ENCODE results near the gene SIRT1. TPM values are rescaled to one million over a fixed set of nuclear protein-coding genes. Genes with fewer than 3 reads are reported as not detected.

Gene SIRT1
- total RNA-seq, 2 experiments from 2014 or later = 18.0 to 35.8 TPM

DNA sequence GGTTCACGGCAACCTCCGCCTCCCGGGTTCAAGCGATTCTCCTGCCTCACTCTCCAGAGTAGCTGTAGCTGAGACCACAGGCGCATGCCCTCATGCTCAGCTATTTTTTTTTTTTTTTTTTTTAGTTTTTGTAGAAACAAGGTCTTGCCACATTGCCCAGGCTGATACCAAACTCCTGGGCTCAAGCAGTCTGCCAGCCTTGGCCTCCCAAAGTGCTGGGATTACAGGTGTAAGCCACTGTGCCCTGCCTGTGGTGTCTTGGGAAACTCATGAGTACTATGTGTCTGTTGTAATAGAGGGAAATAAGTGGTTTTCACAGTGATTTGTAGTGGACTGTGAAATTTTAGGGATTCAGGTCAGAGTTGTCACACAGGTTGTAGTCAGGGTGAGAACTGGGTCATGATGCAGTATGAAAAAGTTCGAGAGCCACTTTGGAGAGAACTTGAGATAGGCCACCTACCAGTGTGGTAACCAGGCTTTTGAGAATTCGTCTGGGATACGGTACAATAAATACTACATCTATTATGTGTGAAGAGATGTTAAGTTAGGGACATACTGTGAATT lies 30.4 kb downstream of the SIRT1 start:
- peaks cover 96% of the 10 kb centered on the region for H3K36me3 ChIP-seq (ENCODE audit: insufficient read depth, low read length)
- ChIA-PET CTCF (ENCODE audit: unreplicated experiment) (no interaction called here), POLR2A (interaction anchor here (1.0 kb wide), 1 partner anchor 12 kb away, joined by 3 read pairs; no protein-coding TSS in a partner anchor)
- H3K4me1 ChIP-seq (ENCODE audit: insufficient read depth, low read length, poor library complexity, severe bottlenecking) = peaks cover 5% of the 10 kb centered on the region
- BruUV-seq (replicated peaks) = no TSS peak
- H3K4me2 ChIP-seq (ENCODE audit: low read length) = no peak overlapping the region
- TF ChIP-seq, protein P1, sequence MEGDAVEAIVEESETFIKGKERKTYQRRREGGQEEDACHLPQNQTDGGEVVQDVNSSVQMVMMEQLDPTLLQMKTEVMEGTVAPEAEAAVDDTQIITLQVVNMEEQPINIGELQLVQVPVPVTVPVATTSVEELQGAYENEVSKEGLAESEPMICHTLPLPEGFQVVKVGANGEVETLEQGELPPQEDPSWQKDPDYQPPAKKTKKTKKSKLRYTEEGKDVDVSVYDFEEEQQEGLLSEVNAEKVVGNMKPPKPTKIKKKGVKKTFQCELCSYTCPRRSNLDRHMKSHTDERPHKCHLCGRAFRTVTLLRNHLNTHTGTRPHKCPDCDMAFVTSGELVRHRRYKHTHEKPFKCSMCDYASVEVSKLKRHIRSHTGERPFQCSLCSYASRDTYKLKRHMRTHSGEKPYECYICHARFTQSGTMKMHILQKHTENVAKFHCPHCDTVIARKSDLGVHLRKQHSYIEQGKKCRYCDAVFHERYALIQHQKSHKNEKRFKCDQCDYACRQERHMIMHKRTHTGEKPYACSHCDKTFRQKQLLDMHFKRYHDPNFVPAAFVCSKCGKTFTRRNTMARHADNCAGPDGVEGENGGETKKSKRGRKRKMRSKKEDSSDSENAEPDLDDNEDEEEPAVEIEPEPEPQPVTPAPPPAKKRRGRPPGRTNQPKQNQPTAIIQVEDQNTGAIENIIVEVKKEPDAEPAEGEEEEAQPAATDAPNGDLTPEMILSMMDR (conservative IDR thresholded peaks at IDR 0.05; ENCODE audit: low read length) = no peak
- H3K9me3 ChIP-seq (ENCODE audit: low read length) = no peaks in the 10 kb centered on the region
- no peaks in the 10 kb centered on the region for H3K79me2 ChIP-seq (ENCODE audit: insufficient read depth, low read depth, low read length)
- no peak overlapping the region for H3K4me3 ChIP-seq (ENCODE audit: low read depth, low read length, poor library complexity, severe bottlenecking)
- intact Hi-C loops (cut with micrococcal nuclease; ENCODE audit: unreplicated experiment) = no loop called here
- H4K20me1 ChIP-seq (ENCODE audit: insufficient read depth, low read length) = no peaks in the 10 kb centered on the region
- H3K27ac ChIP-seq (ENCODE audit: low read depth, low read length, poor library complexity, severe bottlenecking) = no peak overlapping the region
- no peak overlapping the region for H2AFZ ChIP-seq (ENCODE audit: low read length)
- no peak for DNase-seq (ENCODE audit: low spot score)
- H3K9me2 ChIP-seq (ENCODE audit: insufficient read depth, low read length) = no peaks in the 10 kb centered on the region

- Histone ChIP-seq H3K4me1 (ENCODE audit: insufficient read depth, low read length, poor library complexity, severe bottlenecking) (peaks cover 2% of the 10 kb centered on the region), H3K27ac (ENCODE audit: low read depth, low read length, poor library complexity, severe bottlenecking) (no peak overlapping the region), H3K36me3 (ENCODE audit: insufficient read depth, low read length) (peaks cover 91% of the 10 kb centered on the region), H4K20me1 (ENCODE audit: insufficient read depth, low read length) (no peaks in the 10 kb centered on the region), H2AFZ (ENCODE audit: low read length) (no peak overlapping the region), H3K4me2 (ENCODE audit: low read length) (no peak overlapping the region), H3K4me3 (ENCODE audit: low read depth, low read length, poor library complexity, severe bottlenecking) (no peak overlapping the region), H3K9me3 (ENCODE audit: low read length) (no peaks in the 10 kb centered on the region), H3K9me2 (ENCODE audit: insufficient read depth, low read length) (no peaks in the 10 kb centered on the region), H3K79me2 (ENCODE audit: insufficient read depth, low read depth, low read length) (no peaks in the 10 kb centered on the region)
- CTCF ChIA-PET (ENCODE audit: unreplicated experiment) = no interaction called here
- no TSS peak for BruUV-seq (replicated peaks)
- TF ChIP-seq EZH2phosphoT487 (IDR thresholded peaks at IDR 0.05; ENCODE audit: borderline replicate concordance, low read depth, low read length) = no peak
- TF ChIP-seq, protein P1 (conservative IDR thresholded peaks at IDR 0.05; ENCODE audit: low read length) = no peak
- POLR2A ChIA-PET = interaction anchor here (0.6 to 1.9 kb wide), 4 partner anchors 10 to 118 kb away, joined by 3 to 5 read pairs (median 4); no protein-coding TSS in a partner anchor
- intact Hi-C loops (cut with micrococcal nuclease; ENCODE audit: unreplicated experiment) = no loop called here
- DNase-seq (ENCODE audit: low spot score) = no peak
Observed at GRCh38 chr10:67917169-67917568, 32.7 kb downstream of the SIRT1 start.

GRCh38 chr10:67917679-67918078 lies 33.2 kb downstream of the SIRT1 start:
- Histone ChIP-seq H3K9me3 (ENCODE audit: low read length) (no peaks in the 10 kb centered on the region), H3K4me1 (ENCODE audit: insufficient read depth, low read length, poor library complexity, severe bottlenecking) (no peaks in the 10 kb centered on the region), H2AFZ (ENCODE audit: low read length) (no peak overlapping the region), H3K4me2 (ENCODE audit: low read length) (no peak overlapping the region), H3K27ac (ENCODE audit: low read depth, low read length, poor library complexity, severe bottlenecking) (no peak overlapping the region), H3K9me2 (ENCODE audit: insufficient read depth, low read length) (no peaks in the 10 kb centered on the region), H3K79me2 (ENCODE audit: insufficient read depth, low read depth, low read length) (no peaks in the 10 kb centered on the region), H3K4me3 (ENCODE audit: low read depth, low read length, poor library complexity, severe bottlenecking) (no peak overlapping the region), H3K36me3 (ENCODE audit: insufficient read depth, low read length) (peaks cover 86% of the 10 kb centered on the region), H4K20me1 (ENCODE audit: insufficient read depth, low read length) (no peaks in the 10 kb centered on the region)
- POLR2A ChIA-PET = interaction anchor here (0.6 to 1.9 kb wide), 3 partner anchors 10 to 119 kb away, joined by 3 to 5 read pairs (median 5); no protein-coding TSS in a partner anchor
- DNase-seq (ENCODE audit: low spot score) = no peak
- intact Hi-C loops (cut with micrococcal nuclease; ENCODE audit: unreplicated experiment) = no loop called here
- TSS peak; percentile 53 for BruUV-seq (replicated peaks)
- CTCF ChIA-PET (ENCODE audit: unreplicated experiment) = no interaction called here
- TF ChIP-seq, protein P1 (conservative IDR thresholded peaks at IDR 0.05; ENCODE audit: low read length) = no peak
- TF ChIP-seq EZH2phosphoT487 (IDR thresholded peaks at IDR 0.05; ENCODE audit: borderline replicate concordance, low read depth, low read length) = no peak
